HepG2 (cell line): Measurements from ENCODE around the gene NLE1. TPM values are rescaled to one million over a fixed set of nuclear protein-coding genes. Genes with fewer than 3 reads are reported as not detected.

Source experiments
- AGO2 ChIP-seq: fragments of 200-400 bp; formaldehyde crosslinking; optimal IDR thresholded peaks from 2 replicates; pipeline ENCODE3; 2017; ENCODE audit warnings: mild to moderate bottlenecking, low read depth, low read length, moderate library complexity
- BCL3 ChIP-seq: sonication (generic); formaldehyde crosslinking; IDR thresholded peaks from 2 replicates; pipeline ENCODE4 v1.5.1; 2020; ENCODE audit warnings: mild to moderate bottlenecking, missing genetic modification reagents, moderate library complexity
- DZIP1 ChIP-seq: sonication (generic); formaldehyde crosslinking; IDR thresholded peaks from 2 replicates; pipeline ENCODE4 v1.5.0; 2020; ENCODE audit warnings: mild to moderate bottlenecking, missing genetic modification reagents
- ETV6 ChIP-seq: sonication (generic); formaldehyde crosslinking; conservative IDR thresholded peaks from 2 replicates; pipeline ENCODE4 v1.4.0; 2020; ENCODE audit warnings: missing genetic modification reagents
- GPBP1L1 ChIP-seq: sonication (generic); formaldehyde crosslinking; IDR thresholded peaks from 2 replicates; pipeline ENCODE4 v1.5.0; 2020; ENCODE audit warnings: mild to moderate bottlenecking, missing genetic modification reagents
- HMGA1 ChIP-seq: sonication (generic); formaldehyde crosslinking; conservative IDR thresholded peaks from 2 replicates; pipeline ENCODE4 v1.4.0; 2020; ENCODE audit warnings: missing genetic modification reagents
- HNF1B ChIP-seq: sonication (generic); formaldehyde crosslinking; IDR thresholded peaks from 2 replicates; pipeline ENCODE4 v1.5.1; 2020; ENCODE audit warnings: mild to moderate bottlenecking, moderate library complexity, missing genetic modification reagents
- KDM3A ChIP-seq: IDR thresholded peaks from 2 replicates; pipeline ENCODE4 v1.6.1; 2018; ENCODE audit warnings: low read depth, missing compliant biosample characterization
- KLF6 ChIP-seq: IDR thresholded peaks from 2 replicates; pipeline ENCODE4 v1.8.0; 2016; ENCODE audit warnings: missing biosample characterization, missing genetic modification reagents
- MAFF ChIP-seq: IDR thresholded peaks from 2 replicates; pipeline ENCODE4 v1.6.1; 2011; ENCODE audit warnings: low read depth, low read length, improper control_type of control experiment
- NR0B2 ChIP-seq: sonication (generic); formaldehyde crosslinking; IDR thresholded peaks from 2 replicates; pipeline ENCODE4 v1.4.0; 2020; ENCODE audit warnings: mild to moderate bottlenecking, missing genetic modification reagents
- NR1H2 ChIP-seq: sonication (generic); formaldehyde crosslinking; IDR thresholded peaks from 2 replicates; pipeline ENCODE4 v1.8.1; 2022; ENCODE audit warnings: low read depth, missing genetic modification reagents, borderline replicate concordance
- PHF5A ChIP-seq: IDR thresholded peaks from one replicate; pipeline ENCODE4 v1.6.1; 2018; ENCODE audit warnings: low read depth, missing genetic modification reagents; ENCODE audit not compliant: unreplicated experiment
- SMARCE1 ChIP-seq: fragments of 450-650 bp; IDR thresholded peaks from 2 replicates; pipeline ENCODE4 v1.6.1; 2017; ENCODE audit warnings: borderline replicate concordance
- TOE1 ChIP-seq: sonication (generic); formaldehyde crosslinking; IDR thresholded peaks from 2 replicates; pipeline ENCODE4 v1.4.0; 2020; ENCODE audit warnings: mild to moderate bottlenecking, missing genetic modification reagents
- ZKSCAN1 ChIP-seq: fragments of 150-350 bp; IDR thresholded peaks from 2 replicates; pipeline ENCODE4 v1.6.1; 2014; ENCODE audit warnings: low read length
- ZNF20 ChIP-seq: sonication (generic); formaldehyde crosslinking; IDR thresholded peaks from 2 replicates; pipeline ENCODE4 v1.4.0; 2020; ENCODE audit warnings: mild to moderate bottlenecking, moderate library complexity, missing genetic modification reagents
- ZNF329 ChIP-seq: sonication (generic); formaldehyde crosslinking; IDR thresholded peaks from 2 replicates; pipeline ENCODE4 v1.9.0; 2021; ENCODE audit warnings: low read depth, mild to moderate bottlenecking, missing genetic modification reagents
- ZNF691 ChIP-seq: sonication (generic); formaldehyde crosslinking; IDR thresholded peaks from 2 replicates; pipeline ENCODE4 v1.4.0; 2020; ENCODE audit warnings: missing genetic modification reagents, low read depth, mild to moderate bottlenecking, borderline replicate concordance
- ZNF737 ChIP-seq: sonication (generic); formaldehyde crosslinking; IDR thresholded peaks from 2 replicates; pipeline ENCODE4 v1.5.0; 2020; ENCODE audit warnings: missing genetic modification reagents, mild to moderate bottlenecking, borderline replicate concordance
- ZSCAN21 ChIP-seq: sonication (generic); formaldehyde crosslinking; IDR thresholded peaks from 2 replicates; pipeline ENCODE4 v1.8.0; 2022; ENCODE audit warnings: mild to moderate bottlenecking, missing genetic modification reagents, moderate library complexity, borderline replicate concordance
- polyA plus RNA-seq, 8 experiments: library from polyadenylated mRNA; depleted of rRNA in 3 of 8; stranded (reverse) in 7 of 8; unstranded in 1 of 8; fragments of >200 nt; fragmentation: Illumina TruSeq in 4 of 8; extraction: Trizol in 4 of 8; gene quantifications; 2 replicates each; pipeline versions ENCODE4 v1.2.1 to v1.2.3, GENCODE V29; 2011 to 2016; ENCODE audit warnings: low read depth in 4 of 8, missing spikeins in 1 of 8, mixed read lengths in 1 of 8; ENCODE audit not compliant: insufficient read depth in 1 of 8
- total RNA-seq, 5 experiments: library from RNA; depleted of rRNA; stranded (reverse); fragments of >200 nt; fragmentation: Illumina TruSeq; extraction: Trizol; gene quantifications; 2 replicates each; pipeline ENCODE4 v1.2.3, GENCODE V29; 2016; ENCODE audit warnings: low read depth in 1 of 5

The NLE1 gene
- total and polyA plus RNA-seq, 2 of the 13 experiments (the other 11 are each of a cell fraction or from before 2014, with no cell fraction given): 20.3 to 34.5 TPM

- TF ChIP-seq MAFF (no peak), HNF1B (peak; percentile 83; the same call in 1 of the 2 replicates), BCL3 (peak; percentile 68; the same call in 1 of the 2 replicates), TOE1 (CRISPR knock-in tag) (no peak), KLF6 (CRISPR knock-in tag) (peak; percentile 80; the same call in 1 of the 2 replicates), ZKSCAN1 (no peak), AGO2 (peak; percentile 78), GPBP1L1 (CRISPR knock-in tag) (no peak), ZNF20 (CRISPR knock-in tag) (0 out of 2 replicates have a peak, but pooled peaks have one; percentile 54), ZNF737 (CRISPR knock-in tag) (peak; percentile 69; the same call in 1 of the 2 replicates), ZSCAN21 (peak; percentile 53), ZNF691 (CRISPR knock-in tag) (peak; percentile 72), ZNF329 (CRISPR knock-in tag) (no peak), NR0B2 (CRISPR knock-in tag) (peak; percentile 99), PHF5A (peak; percentile 87), KDM3A (CRISPR knock-in tag) (peak; percentile 88), NR1H2 (CRISPR knock-in tag) (no peak), ETV6 (CRISPR knock-in tag) (no peak; the same call in 1 of the 2 replicates), DZIP1 (peak; percentile 20; the same call in 1 of the 2 replicates), SMARCE1 (no peak), HMGA1 (no peak)
Measured at GRCh38 chr17:35141681-35142466, at the start of gene NLE1 (continued).
